ENCODE data around the gene ANAPC2. TPM values are rescaled to one million over a fixed set of nuclear protein-coding genes. Genes with fewer than 3 reads are reported as not detected.

The ANAPC2 gene
- total RNA-seq, 1 experiment from 2014 or later: 49.4 TPM

GRCh38 chr9:137181680-137182079 lies 6.7 kb downstream of the ANAPC2 start:
- Mint-ChIP-seq H3K27me3 (ENCODE audit: unreplicated experiment) (no peaks in the 10 kb centered on the region), H3K9me3 (ENCODE audit: low read depth, unreplicated experiment) (no peaks in the 10 kb centered on the region), H3K27ac (ENCODE audit: unreplicated experiment) (no peak overlapping the region), H3K4me1 (ENCODE audit: low read depth, unreplicated experiment) (peaks cover 1% of the 10 kb centered on the region), H3K36me3 (ENCODE audit: insufficient read depth, unreplicated experiment) (peaks cover 19% of the 10 kb centered on the region), H3K4me3 (ENCODE audit: low read depth, unreplicated experiment) (no peak overlapping the region)
- no peak for TF ChIP-seq CTCF (IDR thresholded peaks at IDR 0.05; ENCODE audit: unreplicated experiment)
- BruUV-seq (replicated peaks): no TSS peak
- CTCF ChIA-PET: no interaction called here
- DNase-seq: no peak
- intact Hi-C loops (cut with micrococcal nuclease; ENCODE audit: unreplicated experiment): no loop called here

DNA sequence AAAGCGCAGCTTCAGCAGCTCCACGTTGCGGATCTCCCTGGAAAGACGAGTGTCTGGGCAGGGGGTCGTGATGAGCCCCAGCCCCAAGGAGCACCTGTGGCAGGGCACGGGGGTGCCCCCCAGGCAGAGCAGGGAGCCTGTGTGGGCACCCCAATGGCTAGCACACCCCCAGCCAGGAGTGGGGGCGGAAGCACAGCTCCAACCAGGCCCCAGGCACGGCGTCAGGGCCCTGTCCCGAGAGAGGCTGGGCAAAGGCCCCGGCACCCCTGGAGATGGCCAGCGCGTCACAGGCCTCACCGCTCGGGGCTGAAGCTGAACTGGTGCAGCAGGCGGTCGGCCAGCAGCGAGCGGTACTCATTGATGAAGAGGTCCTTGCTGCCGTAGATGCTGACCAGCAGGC lies 7.9 kb downstream of the ANAPC2 start:
- no peak for DNase-seq
- H3K36me3 Mint-ChIP-seq (ENCODE audit: insufficient read depth, unreplicated experiment): peaks cover 19% of the 10 kb centered on the region
- CTCF ChIA-PET: no interaction called here
- no peaks in the 10 kb centered on the region for H3K9me3 Mint-ChIP-seq (ENCODE audit: low read depth, unreplicated experiment)
- BruUV-seq (replicated peaks): no TSS peak
- no peaks in the 10 kb centered on the region for H3K27me3 Mint-ChIP-seq (ENCODE audit: unreplicated experiment)
- intact Hi-C loops (cut with micrococcal nuclease; ENCODE audit: unreplicated experiment): no loop called here
- H3K4me1 Mint-ChIP-seq (ENCODE audit: low read depth, unreplicated experiment): peaks cover 9% of the 10 kb centered on the region
- no peak overlapping the region for H3K27ac Mint-ChIP-seq (ENCODE audit: unreplicated experiment)
- H3K4me3 Mint-ChIP-seq (ENCODE audit: low read depth, unreplicated experiment): no peak overlapping the region
- TF ChIP-seq CTCF (IDR thresholded peaks at IDR 0.05; ENCODE audit: unreplicated experiment): no peak

GRCh38 chr9:137179761-137180160 lies 8.6 kb downstream of the ANAPC2 start:
- BruUV-seq (replicated peaks): no TSS peak
- DNase-seq: no peak
- H3K4me1 Mint-ChIP-seq (ENCODE audit: low read depth, unreplicated experiment): peaks cover 9% of the 10 kb centered on the region
- H3K4me3 Mint-ChIP-seq (ENCODE audit: low read depth, unreplicated experiment): no peak overlapping the region
- intact Hi-C loops (cut with micrococcal nuclease; ENCODE audit: unreplicated experiment): loop anchor here (5.0 kb wide), 1 partner anchor 48 kb away; the partner anchor contains the start of genes CYSRT1 and RNF224
- H3K36me3 Mint-ChIP-seq (ENCODE audit: insufficient read depth, unreplicated experiment): peaks cover 19% of the 10 kb centered on the region
- H3K27me3 Mint-ChIP-seq (ENCODE audit: unreplicated experiment): no peaks in the 10 kb centered on the region
- no peak overlapping the region for H3K27ac Mint-ChIP-seq (ENCODE audit: unreplicated experiment)
- TF ChIP-seq CTCF (IDR thresholded peaks at IDR 0.05; ENCODE audit: unreplicated experiment): no peak
- H3K9me3 Mint-ChIP-seq (ENCODE audit: low read depth, unreplicated experiment): no peaks in the 10 kb centered on the region
- CTCF ChIA-PET: no interaction called here

DNA sequence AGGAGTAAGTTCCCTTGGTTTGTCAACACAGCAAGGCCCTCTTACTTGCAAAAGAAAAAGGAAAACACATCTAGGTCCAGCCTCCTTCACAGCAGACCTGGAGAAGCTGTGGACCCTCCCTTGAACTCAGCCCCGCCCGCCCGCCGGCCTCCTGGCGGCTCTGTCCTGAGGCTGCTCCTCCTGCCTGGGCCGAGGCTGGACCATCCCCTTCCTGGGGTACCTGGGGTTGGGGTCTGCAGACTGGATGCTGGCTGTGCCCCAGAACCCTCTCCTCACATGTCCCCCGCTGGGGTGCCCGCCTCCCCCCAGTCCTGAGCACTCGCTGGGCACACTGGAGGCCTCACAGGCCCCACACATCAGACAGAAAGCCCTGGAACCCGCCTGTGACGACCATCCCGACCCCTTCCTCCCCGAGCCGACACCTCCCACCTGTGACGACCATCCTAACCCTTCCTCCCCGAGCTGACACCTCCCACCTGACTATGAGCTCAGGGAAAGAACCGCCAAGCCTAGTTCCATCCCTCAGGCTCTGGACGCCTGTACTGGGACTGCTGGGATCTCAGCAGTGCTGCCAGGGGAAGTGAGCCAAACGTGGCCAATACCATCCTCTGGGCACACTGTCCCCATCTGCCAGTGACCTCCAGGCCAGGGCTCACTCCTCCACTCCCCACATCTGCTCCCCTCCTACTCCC lies 9.3 kb downstream of the ANAPC2 start:
- BruUV-seq (replicated peaks): no TSS peak
- H3K4me3 Mint-ChIP-seq (ENCODE audit: low read depth, unreplicated experiment): no peak overlapping the region
- CTCF ChIA-PET: no interaction called here
- H3K4me1 Mint-ChIP-seq (ENCODE audit: low read depth, unreplicated experiment): peaks cover 9% of the 10 kb centered on the region
- no peak for TF ChIP-seq CTCF (IDR thresholded peaks at IDR 0.05; ENCODE audit: unreplicated experiment)
- peaks cover 14% of the 10 kb centered on the region for H3K36me3 Mint-ChIP-seq (ENCODE audit: insufficient read depth, unreplicated experiment)
- H3K27ac Mint-ChIP-seq (ENCODE audit: unreplicated experiment): no peak overlapping the region
- no peak for DNase-seq
- intact Hi-C loops (cut with micrococcal nuclease; ENCODE audit: unreplicated experiment): loop anchor here (5.0 kb wide), 1 partner anchor 48 kb away; the partner anchor contains the start of genes CYSRT1 and RNF224
- no peaks in the 10 kb centered on the region for H3K27me3 Mint-ChIP-seq (ENCODE audit: unreplicated experiment)
- H3K9me3 Mint-ChIP-seq (ENCODE audit: low read depth, unreplicated experiment): no peaks in the 10 kb centered on the region

All from Calu3 (cell line).